ENCODE measurements around the gene PSMD3.

Gene PSMD3

DNA sequence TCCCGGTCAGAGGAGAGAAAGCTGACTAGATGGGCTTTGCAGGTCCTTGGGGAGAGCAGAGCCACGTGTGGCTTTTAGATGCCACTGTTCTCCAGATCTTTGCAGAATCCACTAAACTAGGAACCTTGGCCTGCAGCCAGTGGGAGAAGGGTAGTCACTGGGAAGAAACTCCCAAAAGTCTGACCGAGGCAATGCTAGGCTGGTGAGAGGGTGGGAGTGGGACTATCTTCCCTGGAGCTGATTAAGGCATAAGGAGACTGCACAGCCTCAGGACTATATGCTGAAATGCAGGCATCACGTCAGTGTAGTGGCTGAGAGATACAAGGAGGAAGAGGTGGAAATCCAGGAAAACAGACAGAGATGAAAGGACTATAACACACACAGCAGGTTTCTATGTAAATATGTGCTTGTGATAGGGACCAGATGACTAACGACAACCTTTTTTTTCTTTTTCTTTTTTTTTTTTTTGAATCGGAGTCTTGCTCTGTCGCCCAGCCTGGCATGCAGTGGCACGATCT is 20.0 kb upstream of the PSMD3 start:
- DNase-seq (ENCODE audit: low read depth), result no peak

DNA sequence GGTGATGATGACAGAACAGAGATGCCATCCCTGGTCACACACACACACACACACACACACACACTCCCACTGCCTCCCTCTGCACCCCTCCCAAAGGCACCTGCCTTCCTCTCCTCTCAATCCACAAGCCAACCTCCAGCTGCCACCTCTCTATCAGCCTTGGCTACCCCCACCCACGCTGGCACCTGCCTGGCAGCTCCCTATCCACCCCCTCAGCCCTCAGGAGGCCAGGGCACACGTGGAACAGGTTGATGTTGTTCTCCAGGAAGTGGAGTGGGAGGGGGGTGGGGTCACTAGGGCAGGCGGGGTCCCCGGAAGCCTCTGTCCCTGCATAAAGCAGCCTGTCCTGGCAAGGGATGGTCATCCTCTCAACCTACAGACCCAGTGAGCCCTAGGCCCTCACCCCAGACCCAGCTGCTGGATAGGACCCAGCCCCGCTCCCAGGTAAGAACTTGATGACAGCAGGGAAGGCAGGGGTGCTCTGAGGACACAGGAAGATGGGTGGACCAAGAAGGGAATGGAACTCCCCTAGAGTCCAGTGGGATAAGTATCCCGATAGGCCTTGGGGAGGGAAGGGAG is 17.9 kb upstream of the PSMD3 start, which contains the start of gene GSDMA:
TSS of gene GSDMA (plus strand) at position 363 of the 579 bp plus-strand sequence. CDS start 2,684 bp downstream, outside the sequence.
- no peak for DNase-seq (ENCODE audit: low read depth)

DNA sequence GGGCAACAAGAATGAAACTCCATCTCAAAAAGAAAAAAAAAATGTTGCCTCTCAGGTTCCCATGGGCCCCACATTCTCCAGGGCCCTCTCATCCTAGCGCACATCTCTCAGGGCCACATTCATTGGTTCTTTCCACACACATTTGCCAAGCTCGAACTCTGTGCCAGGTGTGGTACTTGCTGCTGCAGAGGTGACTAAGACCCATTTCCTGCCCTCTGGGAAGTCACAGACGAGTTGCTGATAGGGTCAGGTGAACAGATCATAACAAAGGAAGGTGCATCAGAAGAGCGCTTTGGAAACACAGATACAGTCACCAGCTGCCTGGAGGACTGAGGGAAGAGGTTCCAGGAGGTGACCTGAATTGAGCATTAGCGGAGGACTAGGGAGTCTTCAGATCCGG is 16.8 kb upstream of the PSMD3 start:
- DNase-seq (ENCODE audit: low read depth), result no peak

DNA sequence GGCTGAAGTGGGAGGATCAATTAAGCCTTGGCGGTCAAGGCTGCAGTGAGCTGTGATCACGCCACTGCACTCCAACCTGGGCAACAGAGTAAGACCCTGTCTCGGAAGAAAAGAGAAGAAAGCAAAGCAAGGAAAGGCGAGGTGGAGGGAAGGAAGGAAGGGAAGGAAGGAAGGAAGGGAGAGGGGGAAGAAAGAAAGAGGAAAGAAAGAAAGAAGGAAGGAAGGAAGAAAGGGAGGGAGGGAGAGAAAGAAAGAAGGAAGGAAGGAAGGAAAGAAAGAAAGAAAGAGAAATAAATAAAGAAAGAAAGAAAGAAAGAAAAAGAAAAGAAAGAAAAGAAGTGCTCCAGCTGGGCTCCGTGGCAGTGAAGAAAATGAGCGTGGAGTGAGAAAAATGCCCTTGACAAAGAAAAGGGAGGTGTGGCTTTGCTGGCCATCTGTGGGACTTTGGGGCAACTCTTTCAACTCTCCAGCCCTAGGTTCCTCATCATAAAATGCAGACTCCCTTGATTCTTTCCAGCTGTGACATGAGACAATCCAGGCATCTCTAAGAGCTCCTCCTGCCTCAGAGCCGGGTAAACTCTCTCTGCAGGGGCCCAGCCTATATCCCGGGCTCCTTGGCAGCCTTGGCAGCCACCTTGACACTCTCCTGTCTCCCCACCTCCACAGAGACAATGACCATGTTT is 15.4 kb upstream of the PSMD3 start:
- DNase-seq (ENCODE audit: low read depth), result no peak

DNA sequence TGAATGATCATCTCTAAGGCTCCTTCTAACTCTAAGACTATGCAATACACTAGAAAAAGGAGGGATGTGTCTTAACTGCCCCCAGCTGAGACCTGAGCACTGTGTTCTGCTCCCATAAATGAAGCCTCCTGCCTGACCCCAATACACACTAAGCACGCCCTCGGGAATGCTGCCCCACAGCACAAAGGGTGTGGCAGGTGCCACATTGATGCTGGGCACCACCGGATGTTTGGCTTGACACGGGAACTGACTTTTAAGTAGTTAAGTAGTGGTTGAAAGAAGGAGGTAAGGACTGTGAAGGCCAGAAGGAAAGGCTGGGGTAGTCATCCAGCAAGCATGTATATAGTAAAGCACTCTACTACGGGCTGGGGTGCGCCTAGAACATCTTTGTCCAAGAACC is 13.8 kb upstream of the PSMD3 start:
- no peak for DNase-seq (ENCODE audit: low read depth)

DNA sequence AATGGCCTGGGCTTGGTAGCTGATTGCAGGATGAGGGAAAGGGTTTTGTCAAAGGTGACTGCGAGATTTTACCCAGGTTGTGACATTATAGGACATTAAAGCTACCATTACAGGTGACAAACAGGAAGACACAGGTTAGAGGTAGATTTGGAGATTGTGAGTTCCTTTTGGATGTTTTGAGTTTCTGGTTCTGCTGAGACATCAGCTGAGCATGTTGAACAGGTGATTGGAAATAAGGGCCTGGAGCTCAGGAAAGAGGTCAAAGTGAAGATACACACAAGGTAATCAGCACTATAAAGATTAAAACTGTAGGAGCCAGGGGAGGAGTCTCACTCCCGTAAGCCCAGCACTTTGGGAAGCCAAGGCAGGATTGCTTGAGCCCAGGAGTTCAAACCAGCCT is 11.8 kb upstream of the PSMD3 start:
- DNase-seq (ENCODE audit: low read depth), result no peak

DNA sequence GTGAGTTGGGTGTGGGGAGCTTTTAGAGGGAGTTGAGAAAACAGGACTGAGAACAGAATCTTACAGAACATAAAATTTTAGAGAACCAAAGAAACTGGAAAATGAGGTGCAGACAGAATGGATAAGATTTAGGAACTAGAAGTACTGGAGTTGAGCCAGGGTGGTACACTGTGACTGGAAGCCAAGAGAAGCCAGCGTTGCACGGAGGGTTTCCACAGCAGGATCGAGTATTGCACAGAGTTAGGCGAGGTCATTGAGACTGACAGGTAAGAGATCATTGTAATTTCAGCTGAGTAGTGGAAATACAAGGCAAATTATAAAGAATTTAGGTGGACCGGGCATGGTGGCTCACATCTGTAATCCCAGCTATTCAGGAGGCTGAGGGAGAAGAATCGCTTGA is 11.2 kb upstream of the PSMD3 start:
- DNase-seq (ENCODE audit: low read depth), result no peak

DNA sequence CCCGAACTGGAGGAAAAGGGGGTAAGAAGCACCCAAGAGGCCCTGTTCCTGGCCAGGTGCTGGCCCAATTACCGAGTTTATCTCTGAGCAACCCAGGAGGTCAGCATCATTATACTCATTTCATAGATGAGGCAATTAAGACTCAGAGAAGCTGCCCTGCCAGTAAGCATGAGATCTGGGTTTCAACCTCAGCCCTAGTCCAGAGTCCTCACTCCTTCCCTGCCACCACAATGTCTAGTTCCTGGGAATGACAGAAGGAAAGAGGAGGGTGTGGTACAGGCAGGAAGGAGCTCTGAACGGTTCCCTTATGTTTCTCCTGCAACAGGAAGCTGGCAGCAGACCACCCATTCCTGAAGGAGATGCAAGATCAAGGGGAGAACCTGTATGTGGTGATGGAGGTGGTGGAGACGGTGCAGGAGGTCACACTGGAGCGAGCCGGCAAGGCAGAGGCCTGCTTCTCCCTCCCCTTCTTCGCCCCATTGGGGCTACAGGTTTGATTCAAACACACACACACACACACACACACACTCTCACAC is 10.4 kb upstream of the PSMD3 start:
- no peak for DNase-seq (ENCODE audit: low read depth)

DNA sequence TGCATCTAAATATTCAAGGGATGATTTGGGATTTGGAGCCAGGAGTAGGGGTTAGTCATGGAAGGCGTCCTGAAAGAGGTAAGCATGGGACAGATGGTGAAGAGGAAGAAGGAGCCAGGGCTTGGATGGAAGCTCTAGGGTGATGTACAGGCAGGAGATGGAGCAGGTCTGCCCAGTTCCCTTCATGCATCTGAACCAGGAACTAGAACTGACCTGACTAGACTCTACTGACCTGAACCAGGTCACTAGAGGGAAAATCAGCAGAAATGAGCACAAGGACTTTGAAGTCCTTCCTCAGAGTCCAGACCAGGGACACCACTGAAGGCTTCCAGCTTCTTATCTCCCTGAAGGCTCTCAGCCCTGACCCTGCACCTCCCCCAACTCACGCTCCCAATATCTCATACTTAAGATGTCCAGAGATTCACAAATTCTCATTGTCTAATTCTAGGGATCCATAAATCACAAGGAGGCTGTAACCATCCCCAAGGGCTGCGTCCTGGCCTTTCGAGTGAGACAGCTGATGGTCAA is 9.5 kb upstream of the PSMD3 start:
- no peak for DNase-seq (ENCODE audit: low read depth)

DNA sequence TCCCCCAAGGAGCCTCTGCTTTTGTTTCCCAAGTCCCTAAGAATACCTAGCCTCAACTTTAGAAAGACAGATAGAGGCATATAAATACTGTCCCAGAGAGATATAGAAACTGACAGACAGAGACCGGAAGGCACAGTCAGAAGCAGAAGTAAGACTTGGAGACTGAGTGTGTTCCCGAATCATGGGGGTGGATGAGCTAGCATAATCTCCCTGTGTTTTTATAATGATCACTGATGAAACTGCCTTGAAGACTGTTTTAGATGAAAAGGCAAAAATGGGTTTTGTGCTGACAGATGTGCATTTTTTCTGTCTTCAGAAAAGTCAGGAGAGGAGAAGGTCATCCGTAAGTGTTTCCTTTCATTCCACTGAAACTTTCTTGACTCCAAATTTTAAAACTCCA is 8.3 kb upstream of the PSMD3 start:
- no peak for DNase-seq (ENCODE audit: low read depth)

DNA sequence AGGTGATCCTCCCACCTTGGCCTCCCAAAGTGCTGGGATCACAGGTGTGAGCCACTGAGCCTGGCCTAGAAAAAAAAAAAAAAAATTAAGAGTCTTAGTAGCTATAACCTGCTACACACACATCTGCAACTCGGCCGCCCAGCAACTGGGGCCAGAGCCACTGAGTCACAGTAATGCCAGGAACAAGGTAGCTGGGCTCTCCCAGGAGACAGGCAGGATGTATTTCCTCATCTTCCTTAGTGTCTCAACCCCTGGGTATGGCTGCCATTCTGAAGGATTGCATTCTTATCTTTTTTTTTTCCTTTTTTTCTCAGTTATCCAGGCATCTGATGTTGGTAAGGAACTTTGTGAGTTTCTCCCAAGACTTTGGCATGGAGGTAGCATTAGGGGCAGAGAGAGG is 7.1 kb upstream of the PSMD3 start:
- no peak for DNase-seq (ENCODE audit: low read depth)

DNA sequence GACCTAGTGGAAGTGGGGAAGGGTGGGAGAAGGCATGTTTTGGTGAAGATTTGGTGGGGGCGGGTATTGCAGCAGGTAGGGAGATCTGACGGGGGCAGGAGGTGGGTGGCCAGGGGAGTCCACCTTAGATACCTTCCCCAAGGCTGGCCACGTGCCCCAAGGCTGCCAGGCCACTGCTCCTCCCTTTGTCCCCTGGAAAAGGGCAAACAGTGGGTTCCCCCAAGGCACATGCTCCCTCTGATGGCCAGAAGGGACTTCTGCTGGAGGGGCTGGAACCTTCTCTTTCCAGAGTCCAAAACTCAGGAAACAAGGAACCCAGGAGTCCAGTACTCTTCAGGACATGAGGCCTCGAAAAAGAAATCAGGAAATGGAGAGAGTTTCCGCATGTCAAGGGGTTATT is 6.2 kb upstream of the PSMD3 start:
- DNase-seq (ENCODE audit: low read depth), result no peak

DNA sequence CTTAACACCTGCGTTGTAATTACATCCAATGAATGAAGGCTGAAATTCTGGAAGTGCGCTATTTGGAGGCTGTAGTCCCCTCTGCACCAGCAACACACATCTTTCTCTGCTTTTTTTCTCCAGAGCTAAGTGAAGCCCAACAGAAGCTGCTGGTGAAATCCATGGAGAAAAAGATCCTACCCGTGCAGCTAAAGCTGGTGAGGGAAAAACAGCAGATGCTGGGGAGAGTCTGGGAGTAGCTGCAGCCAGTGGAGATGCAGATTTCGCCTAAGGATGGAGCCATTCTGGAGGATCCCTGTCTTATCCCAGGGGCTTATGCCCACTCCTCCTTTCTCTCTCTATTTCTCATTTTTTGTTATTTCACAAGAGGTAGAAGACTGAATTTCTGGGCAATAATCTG is 4.8 kb upstream of the PSMD3 start:
- no peak for DNase-seq (ENCODE audit: low read depth)

DNA sequence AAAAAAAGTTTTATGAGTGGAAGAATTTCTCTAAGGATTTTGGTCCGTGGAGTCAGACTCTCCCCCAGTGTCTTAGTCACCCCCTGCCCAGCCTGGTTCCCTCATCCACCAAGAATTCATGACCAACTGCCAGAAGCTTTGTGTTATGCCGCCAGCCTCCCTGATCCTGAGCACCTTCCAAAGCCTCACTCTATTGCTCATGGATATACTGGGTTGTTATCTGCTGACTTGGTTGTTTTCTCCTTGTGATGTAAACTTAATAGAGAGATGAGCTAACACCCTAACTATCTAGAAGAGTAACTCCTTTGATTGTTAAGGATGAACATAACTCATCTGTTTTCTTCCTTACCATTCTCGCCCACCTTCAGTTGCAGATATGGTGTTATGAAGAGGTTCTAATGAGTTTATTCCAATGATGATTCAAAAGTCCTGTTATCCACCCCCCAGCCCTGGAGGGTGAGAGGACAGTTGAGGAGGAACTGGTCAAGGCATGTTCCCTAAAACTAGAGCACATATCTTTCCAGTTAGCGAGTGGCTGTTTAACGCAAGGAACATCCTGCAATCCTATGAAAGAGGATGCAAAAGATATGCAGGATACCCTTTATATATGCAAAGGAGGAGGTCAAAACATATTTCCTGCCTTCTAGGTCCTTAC is 1.5 kb upstream of the PSMD3 start:
- no peak for DNase-seq (ENCODE audit: low read depth)

DNA sequence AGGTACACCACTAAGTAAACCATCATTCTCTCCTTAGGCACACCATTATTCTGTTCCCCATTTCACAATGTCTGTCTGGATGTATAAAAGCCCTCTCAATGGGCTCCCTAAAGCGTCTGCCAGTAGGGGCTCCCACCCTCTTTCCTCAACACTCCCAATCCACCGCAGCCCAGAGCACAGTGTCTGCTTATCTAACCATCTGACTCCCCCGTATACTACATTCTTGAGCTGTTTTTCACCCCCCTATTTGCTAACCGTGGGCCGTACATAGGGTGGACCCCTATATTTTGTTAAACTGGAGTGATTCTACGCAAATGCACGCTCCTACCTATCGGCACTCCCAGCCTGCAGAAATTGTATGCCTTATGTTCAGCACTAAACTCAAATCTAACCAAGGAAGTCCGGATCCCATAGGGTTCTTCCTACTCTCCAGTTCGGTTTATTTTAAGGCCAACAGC is 685 bp upstream of the PSMD3 start:
- DNase-seq (ENCODE audit: low read depth), result no peak

DNA sequence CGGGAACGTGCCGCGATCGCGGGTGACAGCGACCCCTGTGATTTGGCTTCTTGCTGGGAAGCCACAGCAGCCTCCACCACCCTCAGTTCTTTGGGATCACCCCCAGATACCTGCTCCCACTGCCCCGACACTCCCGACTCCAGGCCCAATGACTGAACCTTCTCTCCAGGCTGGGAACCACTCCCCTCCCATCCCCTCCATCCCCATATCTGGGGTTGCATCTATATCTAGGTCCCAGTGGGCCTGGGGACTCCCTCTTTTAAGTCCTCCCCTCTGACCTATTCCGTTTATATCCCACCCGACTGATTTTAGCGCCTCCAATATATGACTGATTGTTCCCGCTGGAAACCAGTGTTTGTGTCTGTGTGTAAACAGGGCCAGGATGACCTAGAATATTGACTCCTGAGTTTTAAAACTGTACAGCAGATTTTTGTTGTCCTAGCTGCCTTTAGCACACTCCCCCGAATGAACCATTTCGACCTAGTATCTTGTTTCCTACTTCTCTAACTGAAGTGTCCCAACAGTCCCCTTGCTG is 667 bp downstream of the PSMD3 start:
- no peak for DNase-seq (ENCODE audit: low read depth)

DNA sequence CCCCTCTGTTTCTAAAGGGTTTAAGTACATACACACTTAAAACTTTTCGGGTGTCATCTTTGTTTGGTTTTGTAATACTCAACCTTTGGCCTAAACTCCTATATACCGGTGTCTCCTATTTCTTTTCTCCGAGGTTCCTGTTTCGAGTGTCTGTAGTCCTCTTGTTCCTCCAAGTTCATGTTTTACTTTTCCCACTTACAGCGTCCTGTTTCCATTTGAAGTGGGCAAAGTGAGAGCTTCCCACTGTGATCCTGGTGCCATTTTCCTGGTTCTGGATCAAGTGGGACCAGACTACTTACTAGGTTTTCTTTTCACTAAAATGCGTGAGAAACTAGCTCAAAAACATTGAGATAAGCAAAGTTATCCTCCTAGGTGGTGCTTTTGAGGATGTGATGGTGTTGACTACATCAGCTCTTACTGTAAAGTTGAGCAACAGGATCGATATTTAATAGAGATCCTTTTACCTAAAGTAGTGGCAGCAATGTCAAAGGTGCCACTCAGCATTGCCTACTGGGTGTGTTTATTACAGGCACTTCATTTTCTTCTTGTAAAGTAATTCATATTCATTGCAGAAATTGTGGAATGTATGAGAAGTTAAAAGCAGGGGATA is 1.3 kb downstream of the PSMD3 start:
- DNase-seq (ENCODE audit: low read depth), result no peak

DNA sequence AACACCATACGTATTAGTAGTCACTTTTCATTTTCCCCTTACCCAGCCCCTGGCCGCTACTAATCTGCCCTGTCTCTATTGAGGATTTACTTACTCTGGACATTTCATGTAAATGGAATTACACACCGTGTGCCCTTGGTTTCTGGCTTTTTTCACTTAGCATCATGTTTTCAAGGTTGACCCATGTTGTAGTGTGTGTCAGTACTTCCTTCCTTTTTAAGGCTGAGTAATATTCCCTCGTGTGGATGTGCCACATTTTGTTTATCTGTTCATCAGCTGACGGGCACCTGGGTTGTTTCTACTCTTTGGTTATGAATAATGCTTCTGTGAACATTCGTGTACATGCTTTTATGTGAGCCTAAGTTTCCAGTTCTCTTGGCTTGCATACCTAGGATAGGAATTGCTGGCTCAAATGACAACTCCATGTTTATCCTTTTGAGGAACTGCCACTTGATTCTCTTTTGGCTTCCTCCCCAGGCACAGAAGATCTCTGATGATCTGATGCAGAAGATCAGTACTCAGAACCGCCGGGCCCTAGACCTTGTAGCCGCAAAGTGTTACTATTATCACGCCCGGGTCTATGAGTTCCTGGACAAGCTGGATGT is 7.7 kb downstream of the PSMD3 start:
- DNase-seq (ENCODE audit: low read depth), result no peak

DNA sequence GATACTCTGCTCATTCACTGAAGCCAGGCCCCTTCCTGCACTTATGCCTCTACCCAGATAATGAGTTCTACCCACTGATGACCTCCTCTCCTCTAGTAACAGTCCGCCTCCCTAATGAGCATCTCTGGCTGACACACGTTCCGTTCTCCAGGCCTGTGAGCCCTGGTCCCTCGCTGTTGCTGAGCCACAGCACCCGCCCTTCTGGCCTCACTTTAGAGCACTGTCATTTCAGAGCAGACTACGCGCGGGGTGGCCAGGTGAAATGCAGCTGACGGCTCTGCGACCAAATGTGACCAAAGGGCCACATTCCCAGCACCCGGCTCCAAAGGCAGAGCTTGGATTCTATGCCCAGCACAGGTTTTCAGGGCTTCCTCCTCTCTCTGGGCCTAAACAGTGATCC is 13.8 kb downstream of the PSMD3 start:
- DNase-seq (ENCODE audit: low read depth), result no peak

DNA sequence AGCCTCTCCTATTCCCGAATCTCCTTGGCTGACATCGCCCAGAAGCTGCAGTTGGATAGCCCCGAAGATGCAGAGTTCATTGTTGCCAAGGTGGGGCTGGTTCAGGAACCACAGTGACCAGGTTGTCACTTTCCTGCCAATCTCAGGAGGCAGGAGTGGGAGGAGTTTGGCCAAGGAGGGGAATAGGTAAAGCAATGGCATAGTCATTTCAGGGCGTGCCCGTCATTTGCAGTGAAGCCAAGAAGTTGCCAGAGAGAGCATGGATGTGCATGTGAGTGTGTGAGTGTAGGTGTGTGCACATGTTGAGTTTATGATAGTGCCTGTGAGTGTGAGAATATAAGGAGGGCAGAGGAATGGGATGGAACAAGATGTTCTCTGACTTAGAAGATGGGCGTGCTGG is 14.8 kb downstream of the PSMD3 start:
- DNase-seq (ENCODE audit: low read depth), result no peak

DNA sequence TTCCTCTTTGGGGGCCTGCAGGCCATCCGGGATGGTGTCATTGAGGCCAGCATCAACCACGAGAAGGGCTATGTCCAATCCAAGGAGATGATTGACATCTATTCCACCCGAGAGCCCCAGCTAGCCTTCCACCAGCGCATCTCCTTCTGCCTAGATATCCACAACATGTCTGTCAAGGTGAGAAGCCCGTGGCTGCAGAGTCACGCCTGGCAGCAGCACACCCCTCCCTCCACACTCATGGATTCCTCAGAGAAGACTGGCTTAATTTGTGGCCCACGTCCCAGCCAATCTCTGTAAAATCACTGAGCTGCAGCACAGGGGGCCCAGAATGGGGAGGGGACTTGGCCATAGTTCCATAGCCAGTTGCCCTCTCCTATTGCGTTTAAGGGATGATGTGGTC is 15.6 kb downstream of the PSMD3 start:
- no peak for DNase-seq (ENCODE audit: low read depth)

DNA sequence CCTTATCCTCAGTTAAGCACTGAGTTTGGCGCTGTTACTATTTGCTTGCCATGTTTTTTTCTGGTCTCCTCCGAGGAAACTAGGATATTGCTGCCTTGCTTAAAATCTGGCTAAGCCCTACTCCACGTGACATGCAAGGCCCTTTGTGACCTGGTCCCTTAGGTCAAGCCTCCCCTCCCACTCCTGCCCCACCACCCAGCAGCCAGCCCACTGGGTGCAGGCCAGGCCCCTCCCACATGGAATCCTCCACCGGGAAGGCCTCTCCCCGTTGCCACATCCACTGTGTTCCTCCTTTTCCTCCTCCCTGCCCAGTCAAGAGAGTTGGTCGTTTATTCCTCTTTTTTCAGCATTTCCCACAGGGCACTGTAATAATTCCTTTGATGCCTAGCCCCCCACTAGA is 16.2 kb downstream of the PSMD3 start:
- no peak for DNase-seq (ENCODE audit: low read depth)
